LNCAP (cell line): Measurements from ENCODE around the gene SHH.

ENCODE experiments used
- TF ChIP-seq, protein P1 (sequence below): fragments of 450-650 bp; IDR thresholded peaks from 2 replicates; pipeline ENCODE4 v1.5.1; 2017; ENCODE audit warnings: mild to moderate bottlenecking

SHH gene

DNA sequence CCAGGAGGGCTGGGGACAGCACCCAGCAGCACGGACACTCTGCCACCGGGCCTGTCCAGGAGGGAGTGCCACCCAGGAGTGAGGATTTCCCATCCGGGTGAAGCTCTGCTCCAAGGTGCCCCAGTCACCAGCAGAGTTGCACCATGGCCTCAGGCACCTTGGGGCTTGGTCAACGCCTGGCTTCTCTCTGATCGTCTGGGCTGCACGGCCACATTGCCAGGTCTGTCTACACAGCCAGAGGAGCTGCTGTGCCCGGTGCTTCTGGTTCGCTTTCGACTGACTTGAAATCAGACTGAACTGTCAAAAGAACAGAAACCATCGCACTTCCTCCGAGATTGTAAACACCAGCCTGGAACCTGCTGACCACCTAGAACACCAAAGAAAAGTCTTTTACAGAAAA is 12.0 kb downstream of the SHH start:
- TF ChIP-seq, protein P1, sequence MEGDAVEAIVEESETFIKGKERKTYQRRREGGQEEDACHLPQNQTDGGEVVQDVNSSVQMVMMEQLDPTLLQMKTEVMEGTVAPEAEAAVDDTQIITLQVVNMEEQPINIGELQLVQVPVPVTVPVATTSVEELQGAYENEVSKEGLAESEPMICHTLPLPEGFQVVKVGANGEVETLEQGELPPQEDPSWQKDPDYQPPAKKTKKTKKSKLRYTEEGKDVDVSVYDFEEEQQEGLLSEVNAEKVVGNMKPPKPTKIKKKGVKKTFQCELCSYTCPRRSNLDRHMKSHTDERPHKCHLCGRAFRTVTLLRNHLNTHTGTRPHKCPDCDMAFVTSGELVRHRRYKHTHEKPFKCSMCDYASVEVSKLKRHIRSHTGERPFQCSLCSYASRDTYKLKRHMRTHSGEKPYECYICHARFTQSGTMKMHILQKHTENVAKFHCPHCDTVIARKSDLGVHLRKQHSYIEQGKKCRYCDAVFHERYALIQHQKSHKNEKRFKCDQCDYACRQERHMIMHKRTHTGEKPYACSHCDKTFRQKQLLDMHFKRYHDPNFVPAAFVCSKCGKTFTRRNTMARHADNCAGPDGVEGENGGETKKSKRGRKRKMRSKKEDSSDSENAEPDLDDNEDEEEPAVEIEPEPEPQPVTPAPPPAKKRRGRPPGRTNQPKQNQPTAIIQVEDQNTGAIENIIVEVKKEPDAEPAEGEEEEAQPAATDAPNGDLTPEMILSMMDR: no peak

- TF ChIP-seq, protein P1: no peak
Measured at GRCh38 chr7:155799514-155799913, 12.7 kb downstream of the SHH start.

DNA sequence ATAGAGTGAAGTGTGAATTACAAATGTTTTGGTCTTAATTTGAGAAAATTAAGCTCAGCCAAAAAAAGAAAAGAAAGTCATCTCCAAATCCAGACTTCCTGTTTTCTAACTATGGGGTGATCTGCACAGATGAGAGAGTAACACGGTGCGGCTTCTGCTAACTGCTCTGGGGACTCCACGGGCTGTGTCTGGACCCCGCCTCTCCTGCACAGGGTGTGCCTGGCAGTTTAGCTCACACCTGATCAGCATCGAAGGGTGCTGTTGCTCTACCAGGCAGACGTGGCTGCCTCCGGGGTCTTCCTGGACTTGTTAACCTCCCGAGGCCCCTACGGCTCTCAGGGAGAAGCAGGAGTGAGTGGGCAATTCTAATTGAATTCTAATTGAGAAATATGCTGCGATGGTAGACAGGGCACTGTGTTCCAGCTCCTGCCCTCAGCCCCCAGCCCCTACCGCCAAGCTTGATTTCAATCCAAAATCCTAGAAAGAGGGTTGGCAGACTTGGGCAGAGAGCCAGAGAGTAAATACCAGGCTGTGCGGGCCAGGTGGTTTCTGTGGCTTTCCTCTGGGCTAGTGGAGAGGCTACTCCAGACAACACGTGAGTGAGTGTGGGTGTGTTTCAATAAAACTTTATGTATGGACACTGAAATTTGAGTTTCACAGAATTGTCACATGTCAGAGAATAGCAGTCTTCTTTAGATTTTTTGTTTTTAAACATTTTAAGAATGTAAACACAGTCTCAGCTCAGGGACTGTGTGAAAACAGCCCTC is 13.4 kb downstream of the SHH start:
- TF ChIP-seq, protein P1: no peak

DNA sequence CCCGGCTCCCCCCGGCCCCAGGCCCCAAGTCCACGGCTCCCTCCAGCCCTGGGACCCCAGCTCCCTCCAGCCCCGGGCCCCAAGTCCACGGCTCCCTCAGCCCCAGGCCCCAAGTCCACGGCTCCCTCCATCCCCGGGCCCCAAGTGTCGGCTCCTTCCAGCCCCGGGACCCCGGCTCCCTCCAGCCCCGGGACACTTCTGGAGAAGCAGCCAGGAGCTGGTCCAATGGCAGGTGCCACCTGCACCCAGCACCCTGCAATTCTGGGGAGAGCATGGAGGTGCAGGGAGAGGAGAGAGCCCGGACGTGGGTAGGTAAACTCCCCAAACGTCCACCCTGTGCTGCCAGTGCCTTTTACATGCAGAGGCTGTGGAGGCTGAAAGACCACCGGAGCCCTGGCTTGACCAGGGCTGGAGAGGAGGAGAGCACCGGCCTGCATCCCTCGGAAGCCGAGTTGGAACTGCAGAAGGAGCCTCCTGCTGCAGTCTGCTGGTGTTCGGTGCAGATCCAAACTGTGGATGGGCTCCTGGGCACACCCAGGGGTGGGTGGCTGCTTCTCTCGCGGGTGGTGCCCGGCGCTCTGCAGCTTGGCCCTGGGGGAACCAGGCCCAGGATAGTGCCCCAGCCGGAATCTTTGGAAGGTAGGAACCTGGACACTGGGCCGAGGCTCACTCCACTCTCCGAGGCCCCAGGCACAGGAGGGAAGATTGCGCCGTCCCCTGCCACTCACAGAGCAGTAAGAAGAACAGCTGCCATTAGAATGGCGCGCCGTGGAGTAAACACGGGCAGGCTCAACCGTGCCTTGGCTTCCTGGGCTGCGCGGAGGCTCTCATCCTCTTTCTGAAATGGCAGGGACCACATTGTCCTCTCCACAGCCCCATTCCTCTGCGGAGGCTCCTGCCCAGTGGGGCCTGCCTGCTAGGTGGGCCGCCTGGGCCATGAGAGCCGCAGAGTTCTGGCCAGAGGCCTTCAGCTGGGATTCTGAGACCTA is 14.7 kb downstream of the SHH start:
- TF ChIP-seq, protein P1: no peak

GRCh38 chr7:155796381-155797261 is 15.6 kb downstream of the SHH start:
- TF ChIP-seq, protein P1: peak; percentile 83

GRCh38 chr7:155795951-155796350 is 16.3 kb downstream of the SHH start:
- TF ChIP-seq, protein P1: no peak

DNA sequence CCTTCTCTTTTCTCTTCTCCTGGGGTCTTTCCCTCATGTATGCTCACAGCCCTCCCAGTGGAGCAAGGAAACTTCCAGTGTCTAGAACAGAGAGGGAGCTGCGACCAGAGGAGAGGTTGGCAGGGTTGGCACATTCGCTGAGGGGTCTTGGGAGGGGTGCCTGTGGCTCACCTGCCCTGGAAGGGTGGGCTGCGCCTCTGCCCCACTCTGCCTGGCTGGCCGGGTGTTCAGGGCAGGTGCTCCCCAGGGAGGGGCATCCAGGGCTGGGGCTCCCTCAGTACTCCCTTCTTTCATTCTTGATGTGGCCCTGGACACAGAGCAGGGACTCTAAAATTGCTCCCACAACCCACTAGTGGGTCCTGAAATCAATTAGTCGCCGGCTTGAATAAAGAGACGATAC is 16.9 kb downstream of the SHH start:
- TF ChIP-seq, protein P1: no peak
